Endodermal cell (in vitro differentiated cells): Measurements from ENCODE around the gene PTPRN2. TPM values are rescaled to one million over a fixed set of nuclear protein-coding genes. Genes with fewer than 3 reads are reported as not detected.

Experiments
- DNase-seq: peaks from one replicate; pipeline ENCODE4 v3.0.0-alpha.2; 2017
- H3K27ac ChIP-seq: 2 replicates; pipeline ENCODE4 v1.5.1; 2013; ENCODE audit warnings: mild to moderate bottlenecking, low read depth, low read length, moderate library complexity
- H3K27me3 ChIP-seq: 2 replicates; pipeline ENCODE4 v1.6.1; 2013; ENCODE audit warnings: mild to moderate bottlenecking, low read length, moderate library complexity; ENCODE audit not compliant: insufficient read depth, control insufficient read depth, poor library complexity, severe bottlenecking
- H3K36me3 ChIP-seq: 2 replicates; pipeline ENCODE4 v1.7.0; 2013; ENCODE audit warnings: mild to moderate bottlenecking, low read length, moderate library complexity; ENCODE audit not compliant: control insufficient read depth, insufficient read depth
- H3K4me1 ChIP-seq: one replicate; pipeline ENCODE4 v1.7.0; 2013; ENCODE audit warnings: low read length; ENCODE audit not compliant: control insufficient read depth, insufficient read depth
- H3K4me3 ChIP-seq: 2 replicates; pipeline ENCODE4 v1.5.1; 2013; ENCODE audit warnings: mild to moderate bottlenecking, low read length, moderate library complexity
- H3K9ac ChIP-seq: 2 replicates; pipeline ENCODE4 v1.6.1; 2013; ENCODE audit warnings: mild to moderate bottlenecking, low read length, moderate library complexity; ENCODE audit not compliant: poor library complexity, severe bottlenecking; ENCODE audit errors: extremely low read depth
- H3K9me3 ChIP-seq: 2 replicates; pipeline ENCODE4 v1.6.1; 2013; ENCODE audit warnings: mild to moderate bottlenecking, low read length, moderate library complexity; ENCODE audit not compliant: control insufficient read depth
- H3K27ac Mint-ChIP-seq: 2 replicates; pipeline ENCODE4 v1.8.0; 2020; ENCODE audit warnings: mixed read lengths
- H3K27me3 Mint-ChIP-seq: 2 replicates; pipeline ENCODE4 v1.8.0; 2021; ENCODE audit warnings: mild to moderate bottlenecking, mixed read lengths; ENCODE audit not compliant: insufficient read depth
- H3K36me3 Mint-ChIP-seq: 2 replicates; pipeline ENCODE4 v1.8.0; 2020; ENCODE audit warnings: low read depth, mixed read lengths
- H3K4me1 Mint-ChIP-seq: 2 replicates; pipeline ENCODE4 v1.8.0; 2020; ENCODE audit warnings: mixed read lengths
- H3K4me3 Mint-ChIP-seq: 2 replicates; pipeline ENCODE4 v1.8.0; 2020; ENCODE audit warnings: mild to moderate bottlenecking, moderate library complexity, mixed read lengths
- H3K9me3 Mint-ChIP-seq: 2 replicates; pipeline ENCODE4 v1.8.0; 2020; ENCODE audit warnings: mild to moderate bottlenecking, mixed read lengths
- CTCF ChIP-seq: fragments of 200-600 bp; sonication (generic); conservative IDR thresholded peaks from 2 replicates; pipeline ENCODE4 v1.5.0; 2021; ENCODE audit warnings: antibody characterized with exemption, mild to moderate bottlenecking
- WGBS, 2 experiments: methylation state at CpG; one replicate each; pipeline versions ENCODE4 v1.1.5 to v1.1.7; 2013; ENCODE audit warnings: missing lambda C conversion rate in 2 of 2, mixed read lengths in 1 of 2; ENCODE audit not compliant: insufficient coverage in 1 of 2, insufficient read length in 1 of 2; 5-methylcytosine and 5-hydroxymethylcytosine counted together
- total RNA-seq, 2 donors: library from RNA; stranded (reverse); fragmentation: NEBNext Ultra II Directional in 1 of 2; extraction: Animal tissue kit (Norgen Biotek cat#: 25700) in 1 of 2; gene quantifications; 2 replicates in 1 of 2; 3 replicates in 1 of 2; pipeline ENCODE4 v1.2.1, GENCODE V29; 2021

The PTPRN2 gene
- total RNA-seq, 2 donors from 2014 or later = 0.69 to 1.2 TPM

GRCh38 chr7:157975401-157976372, 611.9 kb downstream of the PTPRN2 start:
- H3K27me3 Mint-ChIP-seq = peaks cover 4% of the 10 kb centered on the region
- no peaks in the 10 kb centered on the region for H3K4me1 Mint-ChIP-seq
- no peak overlapping the region for H3K4me3 Mint-ChIP-seq
- peaks cover 52% of the 10 kb centered on the region for H3K9me3 Mint-ChIP-seq
- DNase-seq = no peak
- Histone ChIP-seq H3K4me1 (no peaks in the 10 kb centered on the region), H3K4me3 (no peak overlapping the region), H3K27ac (no peak overlapping the region), H3K27me3 (no peaks in the 10 kb centered on the region), H3K36me3 (no peaks in the 10 kb centered on the region), H3K9me3 (peaks cover 73% of the 10 kb centered on the region), H3K9ac (no peak overlapping the region)
- no peak overlapping the region for H3K27ac Mint-ChIP-seq
- 79 to 83% methylated on average over 15 to 21 of the region's 21 CpGs for WGBS, 2 experiments
- H3K36me3 Mint-ChIP-seq = peaks cover 5% of the 10 kb centered on the region
- no peak for TF ChIP-seq CTCF

- Histone ChIP-seq H3K9me3 (peaks cover 76% of the 10 kb centered on the region), H3K9ac (no peak overlapping the region), H3K27ac (no peak overlapping the region), H3K36me3 (no peaks in the 10 kb centered on the region), H3K4me1 (no peaks in the 10 kb centered on the region), H3K27me3 (no peaks in the 10 kb centered on the region), H3K4me3 (no peak overlapping the region)
- Mint-ChIP-seq H3K27ac (no peak overlapping the region), H3K4me1 (no peaks in the 10 kb centered on the region), H3K27me3 (peaks cover 4% of the 10 kb centered on the region), H3K4me3 (no peak overlapping the region), H3K9me3 (peaks cover 53% of the 10 kb centered on the region), H3K36me3 (peaks cover 5% of the 10 kb centered on the region)
- 70 to 81% methylated on average over 10 to 11 of the region's 11 CpGs for WGBS, 2 experiments
- DNase-seq = no peak
- TF ChIP-seq CTCF = no peak
Measured at GRCh38 chr7:157974678-157975230, 612.9 kb downstream of the PTPRN2 start.

- peaks cover 53% of the 10 kb centered on the region for H3K9me3 Mint-ChIP-seq
- H3K36me3 ChIP-seq = no peaks in the 10 kb centered on the region
- no peak overlapping the region for H3K27ac Mint-ChIP-seq
- DNase-seq = no peak
- peaks cover 4% of the 10 kb centered on the region for H3K27me3 Mint-ChIP-seq
- WGBS, 2 experiments = 86 to 89% methylated on average over 13 to 23 of the region's 23 CpGs
- no peak overlapping the region for H3K27ac ChIP-seq
- no peaks in the 10 kb centered on the region for H3K4me1 ChIP-seq
- no peaks in the 10 kb centered on the region for H3K27me3 ChIP-seq
- no peak overlapping the region for H3K4me3 ChIP-seq
- no peak for TF ChIP-seq CTCF
- H3K4me3 Mint-ChIP-seq = no peak overlapping the region
- peaks cover 76% of the 10 kb centered on the region for H3K9me3 ChIP-seq
- H3K4me1 Mint-ChIP-seq = no peaks in the 10 kb centered on the region
- H3K36me3 Mint-ChIP-seq = peaks cover 5% of the 10 kb centered on the region
- no peak overlapping the region for H3K9ac ChIP-seq
Measured at GRCh38 chr7:157973971-157974677, 613.5 kb downstream of the PTPRN2 start.
